Testis (tissue), 2 donors: ENCODE data around the gene PLXND1.

ENCODE experiments used
- CTCF ChIP-seq, 3 experiments: fragments of 450-650 bp in 2 of 3; fragments of 200-600 bp in 1 of 3; sonication (generic) in 1 of 3; IDR thresholded peaks; one replicate each; pipeline ENCODE4 v1.5.1; 2016 to 2019; ENCODE audit warnings: antibody characterized with exemption in 3 of 3, mild to moderate bottlenecking in 2 of 3, moderate library complexity in 1 of 3
- POLR2A ChIP-seq: fragments of 450-650 bp; IDR thresholded peaks from one replicate; pipeline ENCODE4 v1.6.1; 2017; ENCODE audit warnings: antibody characterized with exemption, mild to moderate bottlenecking, moderate library complexity

- TF ChIP-seq POLR2A: no peak
- no peak for TF ChIP-seq CTCF (IDR thresholded peaks at IDR 0.05)
Measured at GRCh38 chr3:129528589-129529100, 77.8 kb downstream of the PLXND1 start, which contains the start of gene RHO.
